Activated CD8-positive, alpha-beta T cell treated with anti-CD3 and anti-CD28 coated beads for 36 hours (primary cell): ENCODE data around the gene NT5C1B. TPM values are rescaled to one million over a fixed set of nuclear protein-coding genes. Genes with fewer than 3 reads are reported as not detected.
"Not testable (repeated sequence)": the region's sequence is repeated elsewhere in the genome, so short reads cannot be mapped to it uniquely, and the experiment has no call there.

ENCODE experiments used
- ATAC-seq: fragments of 200-7000 bp; cut with Tn5 transposase; one replicate; pipeline ENCODE4 v1.10.0; 2021; ENCODE audit warnings: mild to moderate bottlenecking, moderate library complexity
- CTCF ChIA-PET: fragments of 350-600 bp; sonication (Branson Sonifier 250); formaldehyde crosslinking; loops from one replicate; lab custom pipeline; 2021; ENCODE audit warnings: antibody characterized with exemption; lab: Charles Lee
- POLR2A ChIA-PET: fragments of 350-600 bp; sonication (Branson Sonifier 250); formaldehyde crosslinking; loops from one replicate; lab custom pipeline; 2021; ENCODE audit warnings: antibody characterized with exemption; lab: Charles Lee
- DNase-seq: peaks from one replicate; pipeline ENCODE4 v3.0.0-alpha.2; 2020
- H3K27ac Mint-ChIP-seq: one replicate; pipeline ENCODE4 v1.8.0; 2021; ENCODE audit warnings: mild to moderate bottlenecking, mixed read lengths
- H3K27me3 Mint-ChIP-seq: one replicate; pipeline ENCODE4 v1.8.0; 2021; ENCODE audit warnings: mixed read lengths
- H3K36me3 Mint-ChIP-seq: one replicate; pipeline ENCODE4 v1.8.0; 2021; ENCODE audit warnings: low read depth, mixed read lengths
- H3K4me1 Mint-ChIP-seq: one replicate; pipeline ENCODE4 v1.8.0; 2021; ENCODE audit warnings: low read depth, mixed read lengths
- H3K4me3 Mint-ChIP-seq: one replicate; pipeline ENCODE4 v1.8.0; 2021; ENCODE audit warnings: mild to moderate bottlenecking, moderate library complexity, mixed read lengths
- H3K9me3 Mint-ChIP-seq: one replicate; pipeline ENCODE4 v1.8.0; 2021; ENCODE audit warnings: mixed read lengths
- intact Hi-C: fragments of 100-400 bp; cut with micrococcal nuclease; formaldehyde crosslinking; loops from one replicate; pipeline ENCODE4 v1.10.0; 2022
- total RNA-seq, 2 experiments: library from RNA; stranded (reverse); gene quantifications; one replicate each; pipeline ENCODE4 v1.2.3, GENCODE V29; 2021
- TF ChIP-seq, protein P1 (sequence below): fragments of 200-600 bp; IDR thresholded peaks from one replicate; pipeline ENCODE4 v1.8.0; 2022; ENCODE audit warnings: antibody characterized with exemption, mild to moderate bottlenecking

Gene NT5C1B
- not detected for total RNA-seq

DNA sequence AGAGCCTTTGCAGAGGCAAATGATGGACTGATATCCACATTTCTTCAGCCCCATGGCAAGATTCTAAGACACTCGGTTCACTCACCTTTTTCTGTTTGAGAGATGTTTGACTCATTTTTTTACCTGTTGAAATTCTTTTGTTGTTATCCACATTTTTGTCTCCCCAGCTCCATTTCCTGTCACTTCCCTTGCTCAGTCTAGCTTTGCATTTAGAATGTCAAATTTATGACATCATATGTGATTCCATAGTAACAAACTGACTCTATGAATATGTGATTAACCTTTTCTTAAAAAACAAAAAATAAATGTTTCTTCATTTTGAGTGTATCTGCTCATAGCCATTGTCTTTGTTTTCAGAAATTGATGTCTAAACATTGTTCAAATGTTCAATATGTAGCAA lies at the start of gene NT5C1B:
Gene NT5C1B, minus strand, starts transcription at position 216 of the 400 bp plus-strand sequence. Its CDS starts 101 bp downstream, at position 115.
- Mint-ChIP-seq H3K4me3 (no peak within 1 kb of the TSS), H3K9me3 (peaks cover 8% of the 10 kb centered on the region), H3K27ac (no peak within 1 kb of the TSS), H3K36me3 (peaks cover 23% of the 10 kb centered on the region), H3K27me3 (no peaks in the 10 kb centered on the region), H3K4me1 (no peaks in the 10 kb centered on the region)
- TF ChIP-seq, protein P1, sequence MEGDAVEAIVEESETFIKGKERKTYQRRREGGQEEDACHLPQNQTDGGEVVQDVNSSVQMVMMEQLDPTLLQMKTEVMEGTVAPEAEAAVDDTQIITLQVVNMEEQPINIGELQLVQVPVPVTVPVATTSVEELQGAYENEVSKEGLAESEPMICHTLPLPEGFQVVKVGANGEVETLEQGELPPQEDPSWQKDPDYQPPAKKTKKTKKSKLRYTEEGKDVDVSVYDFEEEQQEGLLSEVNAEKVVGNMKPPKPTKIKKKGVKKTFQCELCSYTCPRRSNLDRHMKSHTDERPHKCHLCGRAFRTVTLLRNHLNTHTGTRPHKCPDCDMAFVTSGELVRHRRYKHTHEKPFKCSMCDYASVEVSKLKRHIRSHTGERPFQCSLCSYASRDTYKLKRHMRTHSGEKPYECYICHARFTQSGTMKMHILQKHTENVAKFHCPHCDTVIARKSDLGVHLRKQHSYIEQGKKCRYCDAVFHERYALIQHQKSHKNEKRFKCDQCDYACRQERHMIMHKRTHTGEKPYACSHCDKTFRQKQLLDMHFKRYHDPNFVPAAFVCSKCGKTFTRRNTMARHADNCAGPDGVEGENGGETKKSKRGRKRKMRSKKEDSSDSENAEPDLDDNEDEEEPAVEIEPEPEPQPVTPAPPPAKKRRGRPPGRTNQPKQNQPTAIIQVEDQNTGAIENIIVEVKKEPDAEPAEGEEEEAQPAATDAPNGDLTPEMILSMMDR: no peak
- intact Hi-C loops: no loop called here
- POLR2A ChIA-PET: no interaction called here
- CTCF ChIA-PET: no interaction called here
- ATAC-seq (no peak), DNase-seq (no peak)

GRCh38 chr2:18637196-18637595 lies 47.8 kb upstream of the NT5C1B start:
- peaks cover 35% of the 10 kb centered on the region for H3K36me3 Mint-ChIP-seq
- H3K4me1 Mint-ChIP-seq: no peaks in the 10 kb centered on the region
- no peak for ATAC-seq
- no peak for DNase-seq
- no peaks in the 10 kb centered on the region for H3K27me3 Mint-ChIP-seq
- intact Hi-C loops: no loop called here
- H3K4me3 Mint-ChIP-seq: no peak overlapping the region
- ChIA-PET CTCF (no interaction called here), POLR2A (interaction anchor here (0.6 kb wide), 1 partner anchor 23 kb away, joined by 3 read pairs; no protein-coding TSS in a partner anchor)
- H3K27ac Mint-ChIP-seq: no peak overlapping the region
- peaks cover 36% of the 10 kb centered on the region for H3K9me3 Mint-ChIP-seq
- TF ChIP-seq, protein P1: no peak

- ATAC-seq, H3K27ac Mint-ChIP-seq, H3K4me3 Mint-ChIP-seq, DNase-seq, H3K27me3 Mint-ChIP-seq, intact Hi-C loops, POLR2A ChIA-PET, H3K4me1 Mint-ChIP-seq: not testable (repeated sequence)
- Mint-ChIP-seq H3K9me3 (peaks cover 46% of the 10 kb centered on the region), H3K36me3 (peaks cover 42% of the 10 kb centered on the region)
- CTCF ChIA-PET: interaction anchor here (1.4 kb wide), 1 partner anchor 112 kb away, joined by 3 read pairs; no protein-coding TSS in a partner anchor
These were observed 43.3 kb upstream of the NT5C1B start for GRCh38 chr2:18632699-18633098.

DNA sequence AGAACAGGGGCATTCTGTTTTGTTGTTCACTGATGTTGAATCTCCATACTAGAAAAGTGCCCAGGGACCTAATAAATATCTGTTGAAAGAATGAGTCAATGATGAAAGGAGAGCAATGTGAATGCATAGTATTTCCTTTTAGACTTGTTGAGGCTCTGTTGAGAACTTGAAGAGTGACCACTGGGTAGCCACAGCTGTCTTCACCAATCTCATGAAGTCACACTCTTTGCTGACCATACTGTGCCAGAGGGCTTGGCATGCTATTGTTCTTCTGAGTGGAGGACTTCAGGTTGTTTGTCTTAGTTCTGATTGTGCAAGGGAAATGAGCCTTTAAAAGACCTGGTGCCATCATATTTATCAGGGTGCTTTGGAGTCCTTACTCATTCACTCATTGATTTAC lies 41.6 kb upstream of the NT5C1B start:
- intact Hi-C loops: no loop called here
- no peak overlapping the region for H3K27ac Mint-ChIP-seq
- ChIA-PET POLR2A (no interaction called here), CTCF (no interaction called here)
- peaks cover 34% of the 10 kb centered on the region for H3K9me3 Mint-ChIP-seq
- no peaks in the 10 kb centered on the region for H3K4me1 Mint-ChIP-seq
- no peak for ATAC-seq
- H3K36me3 Mint-ChIP-seq: peaks cover 33% of the 10 kb centered on the region
- no peak overlapping the region for H3K4me3 Mint-ChIP-seq
- DNase-seq: no peak
- TF ChIP-seq, protein P1: no peak
- no peaks in the 10 kb centered on the region for H3K27me3 Mint-ChIP-seq

DNA sequence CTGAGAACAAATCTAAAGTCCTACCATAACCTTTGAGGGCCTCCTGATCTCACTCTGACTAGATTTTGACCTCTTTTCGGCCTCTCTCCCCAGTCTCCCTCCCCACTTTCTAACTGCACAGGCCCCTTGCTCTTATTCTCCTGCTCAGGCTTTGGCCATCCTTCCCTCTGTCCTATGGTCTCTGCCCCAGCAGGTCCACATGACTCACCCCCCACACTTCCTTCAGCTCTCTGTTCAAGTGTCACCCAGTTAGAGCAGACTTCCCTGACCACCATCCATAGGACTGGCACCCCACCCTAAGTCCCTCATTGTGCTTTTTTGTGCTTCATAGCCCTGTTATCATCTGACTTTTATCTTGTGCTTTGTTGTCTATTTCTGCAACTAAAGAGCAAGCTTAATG lies 41.2 kb upstream of the NT5C1B start:
- ATAC-seq: no peak
- ChIA-PET POLR2A (no interaction called here), CTCF (no interaction called here)
- no peak for DNase-seq
- TF ChIP-seq, protein P1: no peak
- Mint-ChIP-seq H3K27ac (no peak overlapping the region), H3K36me3 (peaks cover 32% of the 10 kb centered on the region), H3K4me1 (no peaks in the 10 kb centered on the region), H3K27me3 (no peaks in the 10 kb centered on the region), H3K9me3 (peaks cover 33% of the 10 kb centered on the region), H3K4me3 (no peak overlapping the region)
- intact Hi-C loops: no loop called here
